ENCODE data around the gene RASSF1.

Gene RASSF1

GRCh38 chr3:50365080-50365841 lies 24.6 kb upstream of the RASSF1 start:
- peak; percentile 87 to 95 (median 89) for DNase-seq

GRCh38 chr3:50364573-50365079 lies 24.0 kb upstream of the RASSF1 start:
- no peak for DNase-seq

DNA sequence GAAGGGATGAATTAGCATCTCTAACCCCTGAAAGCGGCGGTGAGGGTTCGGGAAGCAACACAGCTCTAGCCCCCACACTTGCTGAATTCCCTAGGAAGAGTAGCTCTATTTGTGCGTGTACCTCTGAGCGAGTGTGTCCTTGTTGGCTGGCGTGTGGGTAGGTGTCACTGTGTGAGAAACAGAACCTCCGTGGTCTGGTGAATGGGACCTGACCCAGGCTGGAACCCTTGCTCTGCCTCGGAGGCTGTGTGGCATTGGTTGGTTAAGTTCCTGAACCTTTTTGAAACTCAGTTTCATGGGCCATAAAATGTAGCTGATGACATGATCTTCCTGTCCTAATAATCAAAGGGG lies 19.1 kb upstream of the RASSF1 start:
- DNase-seq: no peak

GRCh38 chr3:50358911-50359759 lies 18.5 kb upstream of the RASSF1 start, which contains the start of gene TMEM115:
Gene TMEM115, minus strand, starts transcription at chr3:50359521. Its CDS starts 458 bp downstream, at chr3:50359063.
- DNase-seq: peak; percentile 85 to 92 (median 88)

DNA sequence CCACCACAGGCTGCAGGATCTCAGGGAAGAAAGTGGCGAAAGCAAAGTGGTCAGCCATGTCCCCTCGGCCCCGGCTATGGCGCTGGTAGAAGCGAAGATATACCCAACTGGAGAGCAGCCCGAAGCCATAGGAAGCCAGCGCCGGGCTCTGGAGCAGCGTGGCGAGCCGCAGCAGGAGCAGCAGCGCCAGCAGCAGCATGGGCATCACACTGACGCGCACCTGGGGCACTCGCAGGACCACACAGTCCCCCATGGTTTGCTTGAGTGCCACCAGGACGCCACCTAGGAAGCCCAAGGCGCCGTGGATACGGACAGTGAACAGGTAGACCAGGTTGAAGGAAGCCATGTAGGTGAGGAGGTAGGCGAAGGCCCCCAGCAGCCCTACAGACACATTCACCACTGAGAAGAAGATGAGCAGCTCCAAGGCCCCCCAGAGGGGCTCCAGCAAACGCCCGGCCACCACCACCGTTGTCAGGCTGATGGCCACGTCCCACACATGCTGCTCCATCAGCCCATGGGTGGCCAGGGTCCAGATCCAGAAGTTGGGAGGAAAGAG lies 17.8 kb upstream of the RASSF1 start:
- no peak for DNase-seq

GRCh38 chr3:50357481-50357880 lies 16.8 kb upstream of the RASSF1 start:
- DNase-seq: no peak

GRCh38 chr3:50356553-50356952 lies 15.9 kb upstream of the RASSF1 start:
- no peak for DNase-seq

DNA sequence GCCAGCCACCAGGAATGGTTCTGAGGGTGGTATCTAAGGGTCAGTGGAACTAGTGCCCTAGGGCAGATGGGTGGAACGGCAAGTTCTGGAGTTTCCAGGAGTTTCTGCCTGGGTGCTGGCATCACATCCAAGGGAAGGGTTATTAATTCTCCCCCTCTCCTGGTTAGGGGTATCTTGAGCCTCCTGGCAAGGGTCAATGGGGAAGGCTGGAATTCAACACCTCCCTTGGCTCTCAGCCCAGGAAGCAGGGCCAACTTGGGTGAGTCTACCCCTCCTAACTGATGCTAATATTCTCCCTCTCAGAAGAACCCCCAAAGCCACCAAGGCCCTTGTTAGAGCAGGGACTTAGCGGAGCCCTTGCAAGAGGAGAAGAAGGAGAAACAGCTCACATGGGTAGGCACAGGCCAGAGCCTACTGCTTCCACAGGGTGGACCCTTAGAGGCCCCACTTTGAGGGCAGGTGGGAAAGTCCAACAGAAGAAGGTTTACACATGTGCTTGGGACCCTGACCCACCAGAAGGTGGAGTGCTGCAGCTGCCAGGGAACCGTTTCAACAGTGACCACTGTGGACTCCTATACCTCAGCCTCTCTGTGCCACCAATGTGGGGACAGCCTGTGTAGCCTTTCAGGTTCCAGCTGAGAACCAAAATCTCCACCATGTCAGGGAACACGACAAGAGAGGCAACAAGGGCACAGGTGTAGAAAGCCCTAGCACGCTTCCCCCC lies 15.4 kb upstream of the RASSF1 start:
- no peak for DNase-seq

DNA sequence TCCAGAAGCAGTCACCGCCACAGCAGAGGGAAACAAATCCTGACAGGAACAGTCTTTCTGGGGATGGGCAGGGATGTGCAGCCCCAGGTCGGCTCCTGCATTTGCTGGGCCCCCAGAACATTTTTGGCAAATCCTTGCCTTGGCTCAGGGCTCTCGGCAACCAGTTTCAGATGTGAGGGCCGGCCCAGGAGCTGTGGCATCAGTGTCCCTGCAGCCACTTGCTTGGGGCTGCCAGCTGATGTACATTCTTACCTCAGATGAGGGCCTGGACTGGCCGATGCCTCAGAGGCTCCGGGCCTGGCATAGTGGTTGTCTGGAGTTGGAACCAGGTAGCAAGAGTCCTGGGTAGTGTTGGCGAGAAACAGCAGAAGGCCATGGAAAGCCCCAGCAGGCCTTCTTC lies 14.2 kb upstream of the RASSF1 start:
- no peak for DNase-seq

DNA sequence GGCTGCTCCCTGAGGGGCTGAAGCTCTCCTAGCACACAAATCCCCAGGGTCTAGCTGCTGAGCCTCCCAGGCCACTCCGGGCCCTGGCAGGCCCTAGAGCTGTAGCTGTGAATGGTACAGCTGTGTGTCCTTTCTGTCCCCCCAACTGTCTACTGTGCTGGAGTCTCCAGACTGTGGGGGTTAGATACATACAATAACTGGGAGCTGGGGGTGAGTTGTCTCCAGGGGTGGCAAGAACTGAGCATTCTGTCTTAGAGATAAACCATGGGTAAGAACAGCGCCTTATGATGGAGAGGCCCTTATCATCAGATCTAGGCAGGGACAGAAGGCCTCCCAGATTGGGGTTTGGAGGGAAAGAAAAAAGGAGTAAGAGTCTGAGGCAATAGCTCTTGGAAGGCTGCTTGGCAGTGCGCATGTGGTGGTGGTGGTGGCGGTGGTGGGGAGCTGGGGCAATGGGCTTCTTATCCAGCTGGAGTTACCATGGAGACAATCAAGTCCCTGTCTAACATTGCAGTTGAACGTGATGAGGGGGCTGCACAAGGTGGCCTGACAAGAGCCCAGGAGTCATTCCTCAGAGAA lies 13.6 kb upstream of the RASSF1 start:
- no peak for DNase-seq

DNA sequence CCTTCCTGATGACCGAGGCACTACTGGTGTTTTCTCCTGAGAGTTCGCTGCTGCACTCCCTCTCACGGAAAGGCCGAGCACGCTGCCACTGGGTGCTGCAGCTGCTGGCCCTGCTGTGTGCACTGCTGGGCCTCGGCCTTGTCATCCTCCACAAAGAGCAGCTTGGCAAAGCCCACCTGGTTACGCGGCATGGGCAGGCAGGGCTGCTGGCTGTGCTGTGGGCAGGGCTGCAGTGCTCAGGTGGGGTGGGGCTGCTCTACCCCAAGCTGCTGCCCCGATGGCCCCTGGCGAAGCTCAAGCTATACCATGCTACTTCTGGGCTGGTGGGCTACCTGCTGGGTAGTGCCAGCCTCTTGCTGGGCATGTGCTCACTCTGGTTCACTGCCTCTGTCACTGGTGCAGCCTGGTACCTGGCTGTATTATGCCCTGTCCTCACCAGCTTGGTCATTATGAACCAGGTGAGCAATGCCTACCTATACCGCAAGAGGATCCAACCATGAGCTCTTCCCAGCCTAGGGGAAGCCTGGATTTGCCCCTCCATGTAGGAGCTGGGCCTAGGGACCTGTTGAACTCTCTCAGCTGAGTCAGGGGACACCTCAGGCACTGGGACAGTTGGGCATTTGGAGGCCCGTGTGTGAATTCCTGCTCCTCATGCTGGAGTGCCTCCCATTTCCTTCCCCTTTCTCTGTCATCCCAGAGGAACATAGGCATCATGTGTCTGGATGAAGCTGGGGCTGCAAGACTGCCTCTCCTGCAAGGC lies 12.8 kb upstream of the RASSF1 start:
- no peak for DNase-seq

DNA sequence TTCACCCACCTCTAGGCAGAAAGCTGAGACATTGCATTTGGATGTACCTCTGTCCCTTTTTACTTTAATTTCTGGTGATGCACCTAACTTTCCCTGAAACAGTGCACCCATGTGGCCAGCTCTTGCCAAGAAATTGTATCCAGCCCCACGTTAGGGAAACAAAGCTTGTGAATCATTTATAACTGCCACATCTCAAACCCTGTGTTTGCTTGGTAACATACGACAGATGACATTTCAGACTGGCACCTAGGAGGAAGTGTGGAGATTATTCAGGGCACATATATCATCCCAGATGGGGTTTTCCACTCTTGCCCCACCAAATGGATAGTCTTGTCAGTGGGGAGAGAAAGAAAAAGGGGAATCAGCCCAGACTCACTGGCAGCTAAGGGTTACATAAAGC lies 12.1 kb upstream of the RASSF1 start:
- no peak for DNase-seq

- DNase-seq: no peak
Measured at GRCh38 chr3:50351323-50351697, 10.7 kb upstream of the RASSF1 start.

- peak; percentile 94 to 98 (median 98) for DNase-seq
Measured at GRCh38 chr3:50350527-50351322, 10.1 kb upstream of the RASSF1 start, which contains the start of the genes CYB561D2 and NPRL2. Gene CYB561D2, plus strand, starts transcription at chr3:50350862. Its CDS starts 572 bp downstream, at chr3:50351434. Gene NPRL2, minus strand, starts transcription at chr3:50350775. Its CDS starts 123 bp downstream, at chr3:50350652.

- DNase-seq: no peak
Measured at GRCh38 chr3:50350213-50350526, 9.5 kb upstream of the RASSF1 start.

GRCh38 chr3:50347187-50347813 lies 6.7 kb upstream of the RASSF1 start:
- peak; percentile 44 to 66 (median 60) for DNase-seq

DNA sequence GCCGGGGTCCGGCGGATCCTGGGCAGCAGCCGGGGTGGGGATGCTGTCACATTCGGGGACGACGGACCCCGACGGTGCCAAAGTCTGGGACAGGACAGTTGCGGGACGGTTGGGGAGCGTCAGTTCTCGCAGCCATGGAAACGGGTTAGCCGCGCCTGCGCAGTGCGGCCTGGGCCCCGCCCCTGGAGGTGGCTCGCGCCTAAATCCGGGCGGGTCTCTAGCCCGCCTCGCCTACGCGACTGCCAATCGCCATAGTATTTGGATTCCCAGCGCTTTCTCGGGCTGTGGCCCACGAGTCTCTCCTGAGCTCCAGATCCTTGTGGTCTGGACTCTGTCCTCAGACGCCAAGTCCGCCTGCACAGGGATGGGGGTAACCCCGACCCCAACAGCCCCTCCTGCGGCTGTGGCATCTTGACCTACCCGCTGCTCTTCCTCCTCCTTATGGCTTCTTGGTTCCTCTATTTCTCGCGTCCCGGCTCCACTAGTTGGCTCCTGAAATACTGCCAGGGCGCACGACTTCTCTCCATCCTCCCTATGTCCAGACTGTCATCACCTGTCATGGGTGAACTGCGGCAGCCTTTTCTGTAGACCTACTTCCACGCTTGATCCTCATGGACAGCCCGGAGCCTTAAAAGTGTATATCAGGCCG lies 5.1 kb upstream of the RASSF1 start, which contains the start of gene ZMYND10:
ZMYND10 (minus strand) TSS at position 147 of the 649 bp plus-strand sequence. CDS start 153 bp downstream, outside the sequence.
- DNase-seq: peak; percentile 57 to 68 (median 60)

DNA sequence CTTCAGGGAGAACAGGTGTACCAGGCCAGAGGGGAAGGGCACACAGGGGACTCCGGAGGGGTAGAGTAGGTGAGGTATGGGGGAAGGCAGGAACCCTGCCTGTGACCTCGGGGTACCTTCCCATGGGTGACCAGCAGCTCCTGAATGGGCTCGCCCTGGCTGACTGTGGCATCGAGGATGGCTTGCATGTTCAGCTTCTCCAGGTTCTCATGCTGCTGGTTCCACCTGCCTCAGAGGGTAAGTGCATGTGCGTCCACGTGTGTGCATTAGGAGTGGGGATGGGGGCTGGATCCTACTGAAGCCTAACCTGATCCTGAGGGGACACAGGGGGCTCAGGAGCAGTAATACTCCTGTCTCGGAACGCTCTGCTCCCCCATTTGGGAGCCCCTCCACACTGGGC lies 4.4 kb upstream of the RASSF1 start:
- DNase-seq: no peak

DNA sequence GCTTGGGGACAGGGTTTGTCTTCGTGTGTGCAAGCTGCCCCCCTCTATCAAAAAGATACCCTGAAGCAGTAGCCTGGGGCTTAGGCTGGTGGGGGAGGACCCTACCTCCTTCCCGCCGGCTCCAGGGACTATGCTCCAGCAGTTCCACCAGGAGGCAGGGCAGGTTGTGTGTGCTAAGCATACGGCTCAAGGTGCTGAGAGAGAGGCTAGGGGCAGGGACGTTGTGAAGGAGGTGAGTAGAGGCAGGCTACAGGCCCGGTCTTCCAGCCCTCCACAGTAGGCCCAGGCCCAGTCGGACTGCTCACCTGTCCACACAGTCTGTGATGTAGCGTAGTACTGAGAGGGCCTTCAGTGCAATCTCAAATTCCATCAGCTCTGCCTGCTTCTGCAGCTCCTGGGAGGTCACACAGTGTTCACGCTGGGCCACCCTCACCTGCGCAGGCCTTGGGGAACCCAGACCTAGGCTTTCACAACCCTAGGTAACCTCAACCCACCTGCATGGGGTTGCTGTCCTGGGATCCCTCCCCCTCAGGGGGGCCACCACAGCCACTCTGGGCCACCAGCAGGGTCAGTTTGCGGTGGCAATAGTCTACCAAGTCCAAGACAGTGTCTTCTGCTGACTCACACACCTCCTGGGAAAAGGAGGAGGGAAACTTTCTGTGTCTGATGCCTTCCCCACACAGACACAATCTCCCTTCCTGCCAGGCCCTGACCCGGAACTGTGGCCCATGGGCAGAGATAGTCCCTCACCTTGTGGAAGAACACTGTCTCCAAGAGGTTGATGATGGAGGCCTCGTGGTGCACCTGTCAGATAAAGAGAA lies 2.4 kb upstream of the RASSF1 start:
- DNase-seq: no peak

Measured in activated CD4-positive, CD25-positive, alpha-beta regulatory T cell (primary cell).